K562 (cell line): ENCODE measurements around the gene NOSTRIN. TPM values are rescaled to one million over a fixed set of nuclear protein-coding genes. Genes with fewer than 3 reads are reported as not detected.

Source experiments
- FOXA3 ChIP-seq, 2 experiments: fragments of 450-650 bp in 1 of 2; sonication (generic) in 1 of 2; formaldehyde crosslinking; IDR thresholded peaks in 1 of 2; conservative IDR thresholded peaks in 1 of 2; 2 replicates each; pipeline versions ENCODE4 v1.4.0 to v1.8.0; 2020 to 2022; ENCODE audit warnings: mild to moderate bottlenecking in 2 of 2, missing genetic modification reagents in 1 of 2
- GTF2E2 ChIP-seq: fragments of 200-800 bp; sonication (Bioruptor generic); IDR thresholded peaks from 2 replicates; pipeline ENCODE4 v1.6.1; 2016; ENCODE audit warnings: missing genetic modification characterization, missing compliant biosample characterization
- HMG20B ChIP-seq: fragments of 250-450 bp; sonication (Bioruptor Pico); IDR thresholded peaks from 2 replicates; pipeline ENCODE4 v1.5.0; 2021; ENCODE audit warnings: mild to moderate bottlenecking
- L3MBTL2 ChIP-seq: fragments of 450-650 bp; IDR thresholded peaks from 2 replicates; pipeline ENCODE4 v1.6.1; 2016; ENCODE audit warnings: mild to moderate bottlenecking, moderate library complexity
- MAFK ChIP-seq: IDR thresholded peaks from 2 replicates; pipeline ENCODE4 v1.6.1; 2011; ENCODE audit warnings: low read length, improper control_type of control experiment
- MAZ ChIP-seq, 2 experiments: fragments of 450-650 bp in 1 of 2; sonication (generic) in 1 of 2; formaldehyde crosslinking; IDR thresholded peaks in 1 of 2; conservative IDR thresholded peaks in 1 of 2; 2 replicates each; pipeline versions ENCODE4 v1.4.0 to v1.5.0; 2020; ENCODE audit warnings: mild to moderate bottlenecking in 1 of 2, missing genetic modification reagents in 1 of 2
- NR1H2 ChIP-seq: sonication (generic); formaldehyde crosslinking; IDR thresholded peaks from 2 replicates; pipeline ENCODE4 v1.4.0; 2020; ENCODE audit warnings: mild to moderate bottlenecking, missing genetic modification reagents
- NR4A1 ChIP-seq, 2 experiments: fragments of 250-450 bp in 1 of 2; fragments of 450-650 bp in 1 of 2; sonication (Bioruptor Pico) in 1 of 2; IDR thresholded peaks; 2 replicates each; pipeline versions ENCODE4 v1.4.0 to v1.6.1; 2016 to 2020; ENCODE audit warnings: mild to moderate bottlenecking in 2 of 2, missing compliant biosample characterization in 1 of 2, missing genetic modification characterization in 1 of 2, moderate library complexity in 1 of 2
- RNF2 ChIP-seq: sonication (generic); IDR thresholded peaks from 2 replicates; pipeline ENCODE4 v1.6.1; 2016
- SMARCA4 ChIP-seq: fragments of 450-650 bp; IDR thresholded peaks from 2 replicates; pipeline ENCODE4 v1.6.1; 2016
- SNIP1 ChIP-seq: fragments of 450-650 bp; IDR thresholded peaks from 2 replicates; pipeline ENCODE4 v1.7.1; 2017; ENCODE audit warnings: low read depth, mild to moderate bottlenecking
- TARDBP ChIP-seq: fragments of 450-650 bp; IDR thresholded peaks from 2 replicates; pipeline ENCODE4 v1.6.1; 2016
- TEAD1 ChIP-seq, 2 experiments: fragments of 450-650 bp in 1 of 2; sonication (generic) in 1 of 2; formaldehyde crosslinking; IDR thresholded peaks; 2 replicates each; pipeline versions ENCODE4 v1.4.0 to v1.8.0; 2020 to 2022; ENCODE audit warnings: mild to moderate bottlenecking in 2 of 2, missing genetic modification reagents in 1 of 2
- THRAP3 ChIP-seq: fragments of 450-650 bp; IDR thresholded peaks from 2 replicates; pipeline ENCODE4 v1.6.1; 2016; ENCODE audit warnings: mild to moderate bottlenecking, inconsistent platforms, borderline replicate concordance
- ZNF239 ChIP-seq: fragments of 250-450 bp; sonication (Bioruptor Pico); IDR thresholded peaks from 2 replicates; pipeline ENCODE4 v1.4.0; 2020; ENCODE audit warnings: mild to moderate bottlenecking
- ZNF263 ChIP-seq: sonication (generic); formaldehyde crosslinking; IDR thresholded peaks from 2 replicates; pipeline ENCODE4 v1.8.0; 2022; ENCODE audit warnings: mild to moderate bottlenecking, missing genetic modification reagents, borderline replicate concordance
- polyA plus RNA-seq, 8 experiments: library from polyadenylated mRNA; depleted of rRNA in 4 of 8; stranded (reverse) in 5 of 8; unstranded in 3 of 8; fragments of >200 nt; fragmentation: Nextera tagmentation in 2 of 8; fragmentation: Illumina TruSeq in 1 of 8; extraction: Ambion mirVana in 2 of 8; extraction: Trizol in 1 of 8; gene quantifications; 2 replicates each; pipeline versions ENCODE4 v1.2.1 to v1.2.3, GENCODE V29; 2011 to 2014; ENCODE audit warnings: inconsistent platforms in 1 of 8, missing spikeins in 1 of 8
- total RNA-seq, 7 experiments: library from RNA; depleted of rRNA in 6 of 7; stranded (reverse); fragments of >200 nt in 6 of 7; fragmentation: Illumina TruSeq in 2 of 7; extraction: Trizol in 2 of 7; gene quantifications; 2 replicates each; pipeline versions ENCODE4 v1.2.1 to v1.2.3, GENCODE V29; 2011 to 2021; ENCODE audit warnings: low replicate concordance in 1 of 7
- TF ChIP-seq, protein P1 (sequence below): fragments of 450-650 bp; IDR thresholded peaks from 2 replicates; pipeline ENCODE4 v1.6.1; 2017; ENCODE audit warnings: antibody characterized with exemption, mild to moderate bottlenecking
- TF ChIP-seq, protein P2 (sequence below): fragments of 200-800 bp; sonication (Bioruptor generic); IDR thresholded peaks from 2 replicates; pipeline ENCODE4 v1.6.1; 2016; ENCODE audit warnings: missing genetic modification characterization, missing compliant biosample characterization
- TF ChIP-seq, protein P3 (sequence below): sonication (generic); IDR thresholded peaks from 2 replicates; pipeline ENCODE4 v1.6.1; 2016

NOSTRIN gene
- total and polyA plus RNA-seq, 9 of the 15 experiments (the other 6 are each of a cell fraction or from before 2014, with no cell fraction given) = 26.7 to 82.9 (median 56.3) TPM

DNA sequence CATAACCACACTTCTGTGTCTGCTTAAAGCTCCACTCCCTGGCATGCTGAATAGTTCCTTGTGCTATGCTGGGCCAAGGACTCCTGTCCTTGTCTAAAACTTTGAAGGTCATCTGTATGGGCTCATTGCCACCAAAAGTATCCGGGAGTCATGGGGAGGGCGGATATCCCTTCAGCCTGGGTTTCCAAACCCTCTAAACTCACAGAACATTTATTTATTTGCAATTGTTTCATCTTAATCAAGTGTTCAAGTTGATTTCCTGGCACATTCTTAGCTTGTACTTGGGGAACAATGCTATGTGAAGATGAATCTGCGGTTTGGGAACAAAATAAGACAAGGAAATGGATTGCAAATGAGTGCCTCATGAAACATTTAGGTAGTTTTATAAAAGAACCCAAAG, 1.8 kb downstream of the NOSTRIN start (continued):
- TF ChIP-seq SNIP1 = no peak
- TF ChIP-seq TARDBP = no peak
- no peak for TF ChIP-seq RNF2
- no peak for TF ChIP-seq HMG20B
- TF ChIP-seq, protein P1, sequence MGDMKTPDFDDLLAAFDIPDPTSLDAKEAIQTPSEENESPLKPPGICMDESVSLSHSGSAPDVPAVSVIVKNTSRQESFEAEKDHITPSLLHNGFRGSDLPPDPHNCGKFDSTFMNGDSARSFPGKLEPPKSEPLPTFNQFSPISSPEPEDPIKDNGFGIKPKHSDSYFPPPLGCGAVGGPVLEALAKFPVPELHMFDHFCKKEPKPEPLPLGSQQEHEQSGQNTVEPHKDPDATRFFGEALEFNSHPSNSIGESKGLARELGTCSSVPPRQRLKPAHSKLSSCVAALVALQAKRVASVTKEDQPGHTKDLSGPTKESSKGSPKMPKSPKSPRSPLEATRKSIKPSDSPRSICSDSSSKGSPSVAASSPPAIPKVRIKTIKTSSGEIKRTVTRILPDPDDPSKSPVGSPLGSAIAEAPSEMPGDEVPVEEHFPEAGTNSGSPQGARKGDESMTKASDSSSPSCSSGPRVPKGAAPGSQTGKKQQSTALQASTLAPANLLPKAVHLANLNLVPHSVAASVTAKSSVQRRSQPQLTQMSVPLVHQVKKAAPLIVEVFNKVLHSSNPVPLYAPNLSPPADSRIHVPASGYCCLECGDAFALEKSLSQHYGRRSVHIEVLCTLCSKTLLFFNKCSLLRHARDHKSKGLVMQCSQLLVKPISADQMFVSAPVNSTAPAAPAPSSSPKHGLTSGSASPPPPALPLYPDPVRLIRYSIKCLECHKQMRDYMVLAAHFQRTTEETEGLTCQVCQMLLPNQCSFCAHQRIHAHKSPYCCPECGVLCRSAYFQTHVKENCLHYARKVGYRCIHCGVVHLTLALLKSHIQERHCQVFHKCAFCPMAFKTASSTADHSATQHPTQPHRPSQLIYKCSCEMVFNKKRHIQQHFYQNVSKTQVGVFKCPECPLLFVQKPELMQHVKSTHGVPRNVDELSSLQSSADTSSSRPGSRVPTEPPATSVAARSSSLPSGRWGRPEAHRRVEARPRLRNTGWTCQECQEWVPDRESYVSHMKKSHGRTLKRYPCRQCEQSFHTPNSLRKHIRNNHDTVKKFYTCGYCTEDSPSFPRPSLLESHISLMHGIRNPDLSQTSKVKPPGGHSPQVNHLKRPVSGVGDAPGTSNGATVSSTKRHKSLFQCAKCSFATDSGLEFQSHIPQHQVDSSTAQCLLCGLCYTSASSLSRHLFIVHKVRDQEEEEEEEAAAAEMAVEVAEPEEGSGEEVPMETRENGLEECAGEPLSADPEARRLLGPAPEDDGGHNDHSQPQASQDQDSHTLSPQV = 0 out of 2 replicates have a peak, but pooled peaks have one; percentile 50
- peak; percentile 26 to 42; a peak in 1 of 4 replicates for TF ChIP-seq TEAD1 (CRISPR knock-in tag; IDR thresholded peaks at IDR 0.05)
- 0 out of 2 replicates have a peak, but pooled peaks have one; percentile 18 for TF ChIP-seq ZNF239 (CRISPR knock-in tag)
- no peak for TF ChIP-seq MAFK
- no peak for TF ChIP-seq ZNF263 (CRISPR knock-in tag)
- 0 out of 2 replicates have a peak, but pooled peaks have one; percentile 55 for TF ChIP-seq NR4A1 (CRISPR knock-in tag; IDR thresholded peaks at IDR 0.05)
- TF ChIP-seq NR4A1 (tag; IDR thresholded peaks at IDR 0.05) = no peak; the same call in 1 of the 2 replicates
- 0 out of 4 replicates have a peak, but pooled peaks have one; percentile 8 to 49 for TF ChIP-seq MAZ (CRISPR knock-in tag; conservative IDR thresholded peaks at IDR 0.05 in 1 of 2, IDR thresholded peaks at IDR 0.05 in 1 of 2)
- 0 out of 2 replicates have a peak, but pooled peaks have one; percentile 78 for TF ChIP-seq NR1H2 (CRISPR knock-in tag)
- TF ChIP-seq THRAP3 = no peak
- no peak for TF ChIP-seq L3MBTL2
- 0 out of 2 replicates have a peak, but pooled peaks have one; percentile 38 for TF ChIP-seq SMARCA4
- TF ChIP-seq, protein P2, sequence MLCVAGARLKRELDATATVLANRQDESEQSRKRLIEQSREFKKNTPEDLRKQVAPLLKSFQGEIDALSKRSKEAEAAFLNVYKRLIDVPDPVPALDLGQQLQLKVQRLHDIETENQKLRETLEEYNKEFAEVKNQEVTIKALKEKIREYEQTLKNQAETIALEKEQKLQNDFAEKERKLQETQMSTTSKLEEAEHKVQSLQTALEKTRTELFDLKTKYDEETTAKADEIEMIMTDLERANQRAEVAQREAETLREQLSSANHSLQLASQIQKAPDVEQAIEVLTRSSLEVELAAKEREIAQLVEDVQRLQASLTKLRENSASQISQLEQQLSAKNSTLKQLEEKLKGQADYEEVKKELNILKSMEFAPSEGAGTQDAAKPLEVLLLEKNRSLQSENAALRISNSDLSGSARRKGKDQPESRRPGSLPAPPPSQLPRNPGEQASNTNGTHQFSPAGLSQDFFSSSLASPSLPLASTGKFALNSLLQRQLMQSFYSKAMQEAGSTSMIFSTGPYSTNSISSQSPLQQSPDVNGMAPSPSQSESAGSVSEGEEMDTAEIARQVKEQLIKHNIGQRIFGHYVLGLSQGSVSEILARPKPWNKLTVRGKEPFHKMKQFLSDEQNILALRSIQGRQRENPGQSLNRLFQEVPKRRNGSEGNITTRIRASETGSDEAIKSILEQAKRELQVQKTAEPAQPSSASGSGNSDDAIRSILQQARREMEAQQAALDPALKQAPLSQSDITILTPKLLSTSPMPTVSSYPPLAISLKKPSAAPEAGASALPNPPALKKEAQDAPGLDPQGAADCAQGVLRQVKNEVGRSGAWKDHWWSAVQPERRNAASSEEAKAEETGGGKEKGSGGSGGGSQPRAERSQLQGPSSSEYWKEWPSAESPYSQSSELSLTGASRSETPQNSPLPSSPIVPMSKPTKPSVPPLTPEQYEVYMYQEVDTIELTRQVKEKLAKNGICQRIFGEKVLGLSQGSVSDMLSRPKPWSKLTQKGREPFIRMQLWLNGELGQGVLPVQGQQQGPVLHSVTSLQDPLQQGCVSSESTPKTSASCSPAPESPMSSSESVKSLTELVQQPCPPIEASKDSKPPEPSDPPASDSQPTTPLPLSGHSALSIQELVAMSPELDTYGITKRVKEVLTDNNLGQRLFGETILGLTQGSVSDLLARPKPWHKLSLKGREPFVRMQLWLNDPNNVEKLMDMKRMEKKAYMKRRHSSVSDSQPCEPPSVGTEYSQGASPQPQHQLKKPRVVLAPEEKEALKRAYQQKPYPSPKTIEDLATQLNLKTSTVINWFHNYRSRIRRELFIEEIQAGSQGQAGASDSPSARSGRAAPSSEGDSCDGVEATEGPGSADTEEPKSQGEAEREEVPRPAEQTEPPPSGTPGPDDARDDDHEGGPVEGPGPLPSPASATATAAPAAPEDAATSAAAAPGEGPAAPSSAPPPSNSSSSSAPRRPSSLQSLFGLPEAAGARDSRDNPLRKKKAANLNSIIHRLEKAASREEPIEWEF = 0 out of 2 replicates have a peak, but pooled peaks have one; percentile 42
- TF ChIP-seq, protein P3, sequence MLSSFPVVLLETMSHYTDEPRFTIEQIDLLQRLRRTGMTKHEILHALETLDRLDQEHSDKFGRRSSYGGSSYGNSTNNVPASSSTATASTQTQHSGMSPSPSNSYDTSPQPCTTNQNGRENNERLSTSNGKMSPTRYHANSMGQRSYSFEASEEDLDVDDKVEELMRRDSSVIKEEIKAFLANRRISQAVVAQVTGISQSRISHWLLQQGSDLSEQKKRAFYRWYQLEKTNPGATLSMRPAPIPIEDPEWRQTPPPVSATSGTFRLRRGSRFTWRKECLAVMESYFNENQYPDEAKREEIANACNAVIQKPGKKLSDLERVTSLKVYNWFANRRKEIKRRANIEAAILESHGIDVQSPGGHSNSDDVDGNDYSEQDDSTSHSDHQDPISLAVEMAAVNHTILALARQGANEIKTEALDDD = no peak
- TF ChIP-seq GTF2E2 = no peak
- peak in 1 of 2 experiments; percentile 58; a peak in 1 of 4 replicates for TF ChIP-seq FOXA3 (CRISPR knock-in tag; conservative IDR thresholded peaks at IDR 0.05 in 1 of 2, IDR thresholded peaks at IDR 0.05 in 1 of 2)
